SIG-M5 treated with dmso at 0.1 percent for 504 hours (cell line): ENCODE measurements around the gene KRTAP20-4.

Source experiments
- DNase-seq: peaks from one replicate; lab custom pipeline; 2025; ENCODE audit not compliant: unreplicated experiment; lab: John Stamatoyannopoulos, UW

Gene KRTAP20-4

GRCh38 chr21:30620522-30620921 is at the start of gene KRTAP20-4:
KRTAP20-4 (plus strand) TSS chr21:30620627.
- DNase-seq = no peak

GRCh38 chr21:30577766-30578165 is 42.7 kb upstream of the KRTAP20-4 start:
- DNase-seq = no peak

DNA sequence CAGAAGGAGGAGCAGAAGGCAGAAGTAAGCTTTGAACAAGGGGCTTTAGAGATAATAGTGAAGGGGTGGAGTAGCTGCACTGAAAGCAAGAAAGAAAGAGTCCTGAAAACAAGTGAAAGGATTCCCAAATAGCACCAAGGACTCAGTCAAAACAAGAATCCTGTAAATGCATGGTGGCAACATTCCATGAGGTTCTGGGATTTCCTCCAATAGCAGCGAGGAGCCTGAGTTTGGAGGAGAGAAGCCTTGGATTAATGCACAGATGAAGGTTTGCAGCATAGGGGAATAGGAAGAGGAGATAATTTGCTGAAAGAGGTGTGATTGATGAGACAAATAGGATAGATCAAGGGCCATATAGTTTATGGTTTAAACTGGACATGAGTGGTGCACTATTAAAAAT is 41.1 kb upstream of the KRTAP20-4 start:
- no peak for DNase-seq

DNA sequence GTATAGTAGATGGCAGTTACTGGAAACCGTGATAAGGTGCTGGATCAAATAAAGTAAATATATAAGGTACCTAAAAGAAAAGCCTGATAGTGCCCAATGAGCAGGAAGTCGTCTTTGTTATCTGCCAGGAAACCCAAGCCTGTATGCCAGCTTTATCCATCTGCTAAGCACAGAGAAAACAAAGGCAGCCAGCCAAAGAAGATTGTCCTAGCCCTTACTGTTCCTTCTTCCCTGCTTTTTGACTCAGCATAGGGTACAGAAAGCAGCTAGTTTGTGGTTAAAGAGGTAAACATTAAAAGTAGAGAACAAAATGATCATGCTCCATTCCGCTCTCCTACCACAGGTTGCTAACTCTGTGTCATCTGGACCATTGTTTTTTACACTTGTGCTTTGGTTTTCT is 40.3 kb upstream of the KRTAP20-4 start:
- DNase-seq = no peak

- no peak for DNase-seq
Measured at GRCh38 chr21:30582870-30583269, 37.6 kb upstream of the KRTAP20-4 start.

- no peak for DNase-seq
Measured at GRCh38 chr21:30590297-30590696, 30.1 kb upstream of the KRTAP20-4 start, which contains the start of gene KRTAP22-2. KRTAP22-2 (minus strand) TSS chr21:30590397.

DNA sequence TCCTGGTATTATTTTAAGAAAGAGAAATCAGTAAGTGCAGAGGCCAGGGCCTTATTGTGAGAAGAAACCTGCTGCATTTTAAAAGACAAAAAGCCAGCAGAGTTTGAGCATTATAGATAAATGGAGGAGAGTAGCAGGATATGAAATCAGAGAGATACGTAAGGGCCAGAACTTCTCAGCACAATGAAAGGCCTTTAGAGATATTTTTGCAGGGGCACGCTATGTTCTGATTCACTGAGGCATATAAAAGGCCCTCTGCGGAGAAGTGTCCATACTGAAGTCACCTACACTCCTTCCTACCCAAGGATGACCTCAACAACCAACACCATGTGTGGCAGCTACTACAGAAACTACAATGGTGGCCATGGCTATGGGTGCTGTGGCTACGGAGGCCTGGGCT is 28.3 kb upstream of the KRTAP20-4 start, which contains the start of gene KRTAP6-3:
Gene KRTAP6-3 (plus strand): TSS at position 301 of the 400 bp plus-strand sequence. CDS start 6 bp downstream, at position 307.
- no peak for DNase-seq

- no peak for DNase-seq
Measured at GRCh38 chr21:30598802-30599201, 21.6 kb upstream of the KRTAP20-4 start, which contains the start of gene KRTAP6-2. KRTAP6-2 (minus strand) TSS chr21:30598902; CDS start chr21:30598874, 28 bp downstream.

- DNase-seq = no peak
Measured at GRCh38 chr21:30600787-30601186, 19.6 kb upstream of the KRTAP20-4 start, which contains the start of gene KRTAP22-1. KRTAP22-1 (plus strand) TSS chr21:30601087.

- no peak for DNase-seq
Measured at GRCh38 chr21:30605968-30606367, 14.5 kb upstream of the KRTAP20-4 start.

- DNase-seq = no peak
Measured at GRCh38 chr21:30612132-30612531, 8.3 kb upstream of the KRTAP20-4 start.

GRCh38 chr21:30613836-30614235 is 6.6 kb upstream of the KRTAP20-4 start, which contains the start of gene KRTAP6-1:
KRTAP6-1 (minus strand) TSS chr21:30613930; CDS start chr21:30613904, 26 bp downstream.
- DNase-seq = no peak

- DNase-seq = no peak
Measured at GRCh38 chr21:30615199-30615598, 5.2 kb upstream of the KRTAP20-4 start.

GRCh38 chr21:30616125-30616524 is 4.3 kb upstream of the KRTAP20-4 start, which contains the start of gene KRTAP20-1:
KRTAP20-1 (plus strand) TSS chr21:30616425; CDS start chr21:30616455, 30 bp downstream.
- no peak for DNase-seq

GRCh38 chr21:30620080-30620479 is 347 bp upstream of the KRTAP20-4 start:
- DNase-seq = no peak

DNA sequence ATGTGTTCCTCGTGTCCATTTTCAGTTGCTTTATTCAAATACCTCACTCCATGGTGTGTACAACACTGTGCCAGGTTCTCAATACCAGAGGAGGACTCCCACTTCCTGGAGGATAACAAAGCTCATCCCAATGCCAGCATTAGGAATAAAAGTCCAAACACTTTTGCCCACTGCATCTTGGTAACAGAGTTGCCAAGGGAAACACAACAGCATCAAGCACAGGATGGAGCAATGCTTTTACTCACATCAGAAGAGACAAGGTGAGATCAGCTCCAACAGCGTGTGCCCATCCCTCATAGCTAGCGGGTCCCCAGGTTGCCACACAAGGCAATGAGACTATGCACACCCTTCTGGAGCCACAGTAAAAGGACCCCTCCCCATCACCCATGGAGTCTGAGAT is 2.9 kb downstream of the KRTAP20-4 start:
- DNase-seq = no peak

DNA sequence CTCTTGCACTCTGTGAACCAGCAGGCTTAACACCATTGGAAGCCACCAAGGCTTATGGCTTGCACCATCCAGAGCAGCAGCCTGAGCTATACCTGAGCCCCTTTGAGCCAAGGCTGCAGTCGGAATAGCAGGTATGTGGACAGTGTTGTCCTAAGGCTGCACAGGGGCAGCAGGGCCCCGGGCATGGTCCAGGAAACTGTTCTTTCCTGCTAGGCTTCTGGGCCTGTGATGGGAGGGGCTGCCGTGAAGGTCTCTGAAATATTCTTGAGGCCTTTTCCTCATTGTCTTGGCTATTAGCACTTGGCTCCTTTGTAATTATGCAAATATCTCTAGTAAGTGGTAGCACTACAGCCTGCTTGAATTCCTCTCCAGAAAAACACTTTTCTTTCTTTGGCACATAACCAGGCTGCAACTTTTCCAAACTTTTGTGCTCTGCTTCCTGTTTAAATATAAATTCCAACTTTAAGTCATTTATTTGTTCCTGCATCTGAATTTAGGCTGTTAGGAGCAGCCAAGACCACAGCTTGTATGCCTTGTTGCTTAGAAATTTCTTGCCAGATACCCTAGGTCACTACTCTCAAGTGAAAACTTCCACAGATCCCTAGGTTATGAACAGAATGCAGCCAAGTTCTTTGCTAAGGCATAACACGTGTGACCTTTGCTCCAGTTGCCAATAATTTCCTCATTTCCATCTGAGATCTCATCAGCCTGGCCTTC is 5.2 kb downstream of the KRTAP20-4 start:
- no peak for DNase-seq

DNA sequence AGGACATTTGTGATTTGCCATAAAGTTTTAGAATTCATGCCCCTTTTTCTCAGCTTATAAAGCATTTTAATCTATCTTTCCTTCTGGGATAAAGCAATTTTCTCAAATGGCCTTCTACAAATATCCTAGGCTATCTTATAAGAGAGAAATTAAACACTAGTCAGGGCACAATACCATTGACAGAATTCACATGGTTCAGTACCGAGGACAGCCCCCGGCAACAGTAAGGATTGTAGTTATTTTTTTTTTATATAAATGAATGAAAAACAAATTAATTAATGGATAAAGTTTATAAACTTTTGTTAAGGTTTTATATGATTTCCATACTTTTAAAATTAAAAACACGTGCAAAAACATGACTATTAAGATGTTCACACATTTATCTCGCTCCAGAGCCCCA is 7.7 kb downstream of the KRTAP20-4 start:
- no peak for DNase-seq

DNA sequence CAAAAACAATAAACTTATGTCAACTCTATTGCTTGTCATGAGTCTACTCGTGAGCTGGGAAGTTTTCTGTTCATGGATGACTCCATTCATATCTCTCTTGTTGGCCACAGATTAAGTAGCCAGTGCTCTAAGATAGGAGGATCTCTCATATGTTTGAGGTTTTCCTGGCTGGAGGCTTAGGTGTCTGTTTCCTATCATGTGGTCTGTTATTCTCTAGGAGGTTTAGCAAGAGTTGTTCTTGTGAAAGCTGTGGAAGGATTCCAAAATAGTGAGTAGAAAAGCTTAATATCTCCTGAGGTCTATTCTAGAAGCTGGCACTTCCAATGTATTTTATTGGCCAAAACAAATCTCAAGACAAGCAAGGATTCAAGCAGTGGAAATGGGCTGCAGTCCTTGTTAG is 8.8 kb downstream of the KRTAP20-4 start:
- DNase-seq = no peak

DNA sequence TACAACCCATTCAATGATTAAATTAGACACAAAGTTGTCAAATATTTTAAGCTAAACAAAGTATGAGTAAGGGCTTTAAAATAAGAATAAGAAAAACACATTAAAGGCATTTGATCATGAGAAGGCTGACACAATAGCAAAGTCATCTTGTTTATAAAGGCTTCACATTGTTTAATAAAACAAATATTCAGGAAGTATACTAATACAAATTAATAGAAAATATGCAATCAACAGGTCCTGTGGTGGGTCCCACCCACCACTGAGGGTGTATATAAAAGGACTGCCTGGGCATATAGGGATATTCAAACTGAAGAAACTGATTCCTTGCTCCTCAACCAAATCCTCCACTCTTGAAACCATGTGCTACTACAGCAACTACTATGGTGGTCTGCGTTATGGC is 14.5 kb downstream of the KRTAP20-4 start, which contains the start of gene KRTAP20-2:
Gene KRTAP20-2 (plus strand): TSS at position 301 of the 400 bp plus-strand sequence. CDS start 58 bp downstream, at position 359.
- DNase-seq = no peak

DNA sequence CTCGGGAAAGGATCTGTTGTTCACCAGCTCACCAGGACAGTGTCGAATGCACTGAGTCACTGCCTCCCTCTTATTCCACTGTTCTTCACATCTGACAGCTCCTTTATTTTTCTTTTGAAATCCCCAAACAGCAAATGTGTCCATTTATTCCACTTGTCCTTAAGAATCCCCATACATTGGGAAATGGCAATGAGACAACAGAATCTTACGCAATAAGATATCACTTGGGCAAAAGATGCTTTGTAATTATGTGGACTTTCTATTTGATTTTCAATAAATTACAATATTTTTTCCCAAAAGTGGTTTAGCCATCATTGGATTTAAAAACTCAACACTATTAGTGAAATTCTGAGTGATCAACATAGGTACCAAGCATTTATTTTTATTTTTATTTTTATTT is 18.3 kb downstream of the KRTAP20-4 start:
- no peak for DNase-seq

- DNase-seq = no peak
Measured at GRCh38 chr21:30642564-30642963, 22.1 kb downstream of the KRTAP20-4 start, which contains the start of gene KRTAP20-3. KRTAP20-3 (plus strand) TSS chr21:30642864.
